Bronchial epithelial cell (primary cell): ENCODE data around the gene TRERF1. TPM values are rescaled to one million over a fixed set of nuclear protein-coding genes. Genes with fewer than 3 reads are reported as not detected.

Experiments used
- DNase-seq: peaks from one replicate; pipeline ENCODE4 v3.0.0-alpha.2; 2010; ENCODE audit warnings: low read depth
- FAIRE-seq: peaks from 2 replicates; lab custom pipeline; 2011; peaks lifted over from hg19 to GRCh38; lab: Jason Lieb, UNC
- H3K27me3 ChIP-seq: 2 replicates; pipeline ENCODE4 v1.5.1; 2011; ENCODE audit warnings: low read length; ENCODE audit not compliant: control insufficient read depth, insufficient read depth
- H3K36me3 ChIP-seq: 2 replicates; pipeline ENCODE4 v1.5.1; 2011; ENCODE audit warnings: low read length; ENCODE audit not compliant: control insufficient read depth, insufficient read depth
- H3K4me3 ChIP-seq: 2 replicates; pipeline ENCODE4 v1.5.1; 2011; ENCODE audit warnings: mild to moderate bottlenecking, low read depth, low read length, control low read depth
- CTCF ChIP-seq: IDR thresholded peaks from 2 replicates; pipeline ENCODE4 v1.5.1; 2011; ENCODE audit warnings: mild to moderate bottlenecking, moderate library complexity, low read length, control low read depth, inconsistent platforms; ENCODE audit not compliant: insufficient read depth, severe bottlenecking
- total RNA-seq: library from RNA; depleted of rRNA; stranded (reverse); fragments of >200 nt; gene quantifications from 2 replicates; pipeline ENCODE4 v1.2.1, GENCODE V29; 2014

Gene TRERF1
- total RNA-seq, 1 donor from 2014 or later = 1.8 TPM

DNA sequence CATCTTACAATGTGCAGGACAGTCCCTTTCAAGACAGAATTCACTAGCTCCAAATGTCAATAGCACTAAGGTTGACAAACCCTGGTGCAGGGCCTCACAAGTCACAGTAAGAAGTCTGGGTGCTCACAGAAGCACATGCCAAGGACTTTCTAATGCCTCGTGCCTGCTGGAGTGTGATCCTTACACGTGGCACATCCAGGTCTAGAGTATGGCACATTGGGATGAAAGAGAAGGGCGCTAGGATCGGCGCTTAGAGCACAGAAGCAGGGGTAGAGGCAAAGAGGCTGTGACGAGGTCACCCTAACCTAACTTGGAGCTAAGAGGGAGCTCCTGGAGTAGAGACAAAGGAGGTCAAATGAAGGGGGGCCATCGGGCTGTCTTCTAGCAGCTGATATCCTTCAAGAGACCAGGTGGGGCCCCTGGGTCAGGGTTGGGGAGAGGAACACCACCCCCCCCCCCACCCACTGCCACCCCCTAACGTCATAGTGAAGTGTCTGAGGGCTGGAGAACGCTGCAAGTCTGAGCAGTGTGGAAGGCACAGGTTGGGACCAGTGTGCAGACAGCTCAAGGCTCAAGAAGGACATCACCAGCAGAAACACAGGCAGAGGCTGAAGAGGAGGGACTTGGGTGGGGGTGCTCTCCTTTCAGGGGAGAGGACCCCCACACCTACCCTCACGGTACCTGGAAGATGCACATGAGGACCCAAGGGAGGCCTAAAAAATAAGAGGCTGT lies 136.3 kb downstream of the TRERF1 start:
- DNase-seq (no peak), FAIRE-seq (no peak)
- no peaks in the 10 kb centered on the region for H3K27me3 ChIP-seq
- H3K4me3 ChIP-seq = no peak overlapping the region
- peaks cover 2% of the 10 kb centered on the region for H3K36me3 ChIP-seq
- TF ChIP-seq CTCF = no peak

- Histone ChIP-seq H3K4me3 (no peak overlapping the region), H3K27me3 (no peaks in the 10 kb centered on the region), H3K36me3 (peaks cover 2% of the 10 kb centered on the region)
- no peak for FAIRE-seq
- DNase-seq = no peak
- TF ChIP-seq CTCF = no peak
Observed at GRCh38 chr6:42314571-42315258, 137.0 kb downstream of the TRERF1 start.

GRCh38 chr6:42313941-42314570 lies 137.7 kb downstream of the TRERF1 start:
- Histone ChIP-seq H3K36me3 (peaks cover 2% of the 10 kb centered on the region), H3K27me3 (no peaks in the 10 kb centered on the region), H3K4me3 (no peak overlapping the region)
- FAIRE-seq (no peak), DNase-seq (no peak)
- no peak for TF ChIP-seq CTCF

DNA sequence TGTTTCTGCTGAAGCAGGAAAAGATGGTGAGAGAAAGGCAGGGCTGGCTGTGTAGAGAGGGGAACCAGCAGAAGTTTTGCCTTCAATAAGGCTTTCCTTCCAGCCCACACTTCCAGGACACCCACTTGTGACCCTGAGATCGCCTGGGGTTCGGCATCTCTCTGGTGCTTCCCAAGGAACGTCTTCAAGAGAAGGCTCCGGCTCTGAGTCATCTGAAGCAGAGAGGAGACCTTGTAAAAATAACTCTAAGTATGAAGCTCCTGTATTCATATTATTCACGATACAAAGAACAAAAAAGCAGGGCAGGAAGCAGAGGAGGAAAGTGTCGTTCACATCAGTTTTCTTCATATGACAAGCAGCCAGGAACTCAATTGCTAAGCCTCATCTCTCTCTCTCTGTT lies 138.7 kb downstream of the TRERF1 start:
- DNase-seq = no peak

DNA sequence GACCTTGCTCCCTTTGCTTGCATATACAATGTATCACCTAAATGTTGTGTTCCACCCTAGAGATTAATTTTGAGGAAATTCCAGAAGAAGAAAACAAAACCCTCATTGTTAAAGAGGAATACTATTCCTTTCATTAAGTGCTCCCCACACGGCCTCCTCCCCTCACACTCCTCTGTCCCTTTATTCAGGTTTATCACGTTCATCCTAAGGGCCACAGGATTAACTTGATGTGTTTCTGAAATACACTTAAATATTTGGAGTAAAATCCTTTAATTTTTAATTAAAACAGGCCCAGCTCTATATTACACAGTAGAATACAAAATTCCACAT lies 144.6 kb downstream of the TRERF1 start:
- TF ChIP-seq CTCF = no peak
- DNase-seq (no peak), FAIRE-seq (no peak)
- H3K27me3 ChIP-seq = no peaks in the 10 kb centered on the region
- peaks cover 2% of the 10 kb centered on the region for H3K36me3 ChIP-seq
- H3K4me3 ChIP-seq = no peak overlapping the region

More for the DNA sequence above, 138.7 kb downstream of the TRERF1 start:
- Histone ChIP-seq H3K27me3 (no peaks in the 10 kb centered on the region), H3K4me3 (no peak overlapping the region), H3K36me3 (peaks cover 2% of the 10 kb centered on the region)
- no peak for TF ChIP-seq CTCF
- FAIRE-seq = no peak
